ENCODE data around the gene RCAN2.

GRCh38 chr6:46175446-46175845, 315.8 kb downstream of the RCAN2 start:
- TF ChIP-seq SPI1 (IDR thresholded peaks at IDR 0.05; ENCODE audit: low read depth, low read length), result no peak
- TF ChIP-seq POLR2A (IDR thresholded peaks at IDR 0.05; ENCODE audit: low read depth, low read length), result no peak
- TF ChIP-seq TAF1 (IDR thresholded peaks at IDR 0.05; ENCODE audit: low read depth, low read length), result no peak
- TF ChIP-seq POLR2AphosphoS5 (IDR thresholded peaks at IDR 0.05; ENCODE audit: low read depth, low read length), result no peak
- no peak for TF ChIP-seq PAX5 (IDR thresholded peaks at IDR 0.05; ENCODE audit: insufficient read depth, low read length, severe bottlenecking)

Measured in GM12891 (cell line).